A549 (cell line): ENCODE data around the gene NRXN3.

Source experiments
- CBX8 ChIP-seq: fragments of 200-600 bp; sonication (generic); IDR thresholded peaks from 2 replicates; pipeline ENCODE4 v1.6.1; 2016
- FOSL2 ChIP-seq, 2 experiments: fragments of 450-650 bp in 1 of 2; fragments of >200 bp in 1 of 2; sonication (Bioruptor Twin) in 1 of 2; formaldehyde crosslinking; IDR thresholded peaks; 2 replicates each; pipeline versions ENCODE4 v1.5.0 to v1.6.1; 2016 to 2020; ENCODE audit warnings: mild to moderate bottlenecking in 1 of 2, moderate library complexity in 1 of 2
- MYC ChIP-seq: IDR thresholded peaks from 2 replicates; pipeline ENCODE4 v1.6.1; 2012; ENCODE audit warnings: mild to moderate bottlenecking, inconsistent platforms, low read length, improper control_type of control experiment, borderline replicate concordance
- POLR2A ChIP-seq: IDR thresholded peaks from 2 replicates; pipeline ENCODE4 v1.6.1; 2012; ENCODE audit warnings: mild to moderate bottlenecking, low read length
- RAD21 ChIP-seq, 2 experiments: fragments of >200 bp in 1 of 2; sonication (Bioruptor Twin) in 1 of 2; formaldehyde crosslinking in 1 of 2; IDR thresholded peaks in 1 of 2; conservative IDR thresholded peaks in 1 of 2; 2 replicates in 1 of 2; 3 replicates in 1 of 2; pipeline ENCODE4 v1.6.1; 2012 to 2018; ENCODE audit warnings: inconsistent platforms in 1 of 2
- SREBF2 ChIP-seq: fragments of 450-650 bp; IDR thresholded peaks from 2 replicates; pipeline ENCODE4 v1.6.1; 2014; ENCODE audit warnings: mild to moderate bottlenecking, moderate library complexity
- TF ChIP-seq, protein P1 (sequence below): fragments of >200 bp; sonication (Bioruptor Twin); formaldehyde crosslinking; IDR thresholded peaks from 3 replicates; pipeline ENCODE4 v1.5.1; 2016

DNA sequence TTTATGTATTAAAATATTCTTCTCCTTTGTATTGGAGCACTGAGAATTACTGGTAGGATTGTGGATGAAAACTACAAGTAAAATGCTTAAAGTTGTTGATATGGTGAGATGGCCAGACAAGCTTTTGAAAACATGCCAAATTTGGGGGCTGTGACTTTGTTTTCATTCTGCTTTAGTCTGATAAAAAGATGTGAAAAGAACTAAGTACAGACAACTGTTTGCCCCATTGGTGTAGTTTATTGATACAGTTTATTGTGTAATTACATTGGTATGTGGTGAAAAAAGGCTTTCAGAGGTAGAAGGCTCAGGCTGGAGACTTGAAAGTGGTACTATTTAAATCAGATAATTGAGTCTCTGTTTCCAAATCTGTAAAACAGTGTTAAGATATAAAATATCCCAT lies 1294.3 kb downstream of the NRXN3 start:
- no peak for TF ChIP-seq POLR2A
- TF ChIP-seq RAD21 (conservative IDR thresholded peaks at IDR 0.05 in 1 of 2, IDR thresholded peaks at IDR 0.05 in 1 of 2) = no peak
- TF ChIP-seq CBX8 = no peak
- TF ChIP-seq, protein P1, sequence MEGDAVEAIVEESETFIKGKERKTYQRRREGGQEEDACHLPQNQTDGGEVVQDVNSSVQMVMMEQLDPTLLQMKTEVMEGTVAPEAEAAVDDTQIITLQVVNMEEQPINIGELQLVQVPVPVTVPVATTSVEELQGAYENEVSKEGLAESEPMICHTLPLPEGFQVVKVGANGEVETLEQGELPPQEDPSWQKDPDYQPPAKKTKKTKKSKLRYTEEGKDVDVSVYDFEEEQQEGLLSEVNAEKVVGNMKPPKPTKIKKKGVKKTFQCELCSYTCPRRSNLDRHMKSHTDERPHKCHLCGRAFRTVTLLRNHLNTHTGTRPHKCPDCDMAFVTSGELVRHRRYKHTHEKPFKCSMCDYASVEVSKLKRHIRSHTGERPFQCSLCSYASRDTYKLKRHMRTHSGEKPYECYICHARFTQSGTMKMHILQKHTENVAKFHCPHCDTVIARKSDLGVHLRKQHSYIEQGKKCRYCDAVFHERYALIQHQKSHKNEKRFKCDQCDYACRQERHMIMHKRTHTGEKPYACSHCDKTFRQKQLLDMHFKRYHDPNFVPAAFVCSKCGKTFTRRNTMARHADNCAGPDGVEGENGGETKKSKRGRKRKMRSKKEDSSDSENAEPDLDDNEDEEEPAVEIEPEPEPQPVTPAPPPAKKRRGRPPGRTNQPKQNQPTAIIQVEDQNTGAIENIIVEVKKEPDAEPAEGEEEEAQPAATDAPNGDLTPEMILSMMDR = no peak
- no peak for TF ChIP-seq SREBF2
- no peak for TF ChIP-seq MYC
- TF ChIP-seq FOSL2 (IDR thresholded peaks at IDR 0.05) = no peak
- TF ChIP-seq FOSL2 (CRISPR knock-in tag; IDR thresholded peaks at IDR 0.05) = no peak
